Panc1 (cell line): ENCODE measurements around the gene ALOXE3. TPM values are rescaled to one million over a fixed set of nuclear protein-coding genes. Genes with fewer than 3 reads are reported as not detected.

ENCODE experiments used
- ATAC-seq: fragments of 200-7000 bp; cut with Tn5 transposase; 2 replicates; pipeline ENCODE4 v1.9.1; 2020; ENCODE audit warnings: mild to moderate bottlenecking, moderate library complexity
- BruUV-seq: library from RNA; stranded (reverse); fragments of 400-500 nt; replicated peaks from 2 replicates; lab custom pipeline; 2021; lab: Mats Ljungman, UMichigan
- CTCF ChIA-PET: fragments of 300-600 bp; sonication (Branson Sonifier 250); formaldehyde crosslinking; loops from one replicate; lab custom pipeline; 2022; ENCODE audit warnings: antibody characterized with exemption; lab: Charles Lee
- POLR2A ChIA-PET: fragments of 300-600 bp; sonication (Branson Sonifier 250); formaldehyde crosslinking; loops from one replicate; lab custom pipeline; 2022; ENCODE audit warnings: antibody characterized with exemption; lab: Charles Lee
- DNase-seq: peaks from one replicate; pipeline ENCODE4 v3.0.0-alpha.2; 2010; ENCODE audit warnings: low read depth, low spot score
- H3K27ac ChIP-seq: 2 replicates; pipeline ENCODE4 v1.5.1; 2011; ENCODE audit warnings: mild to moderate bottlenecking, low read length, inconsistent platforms
- H3K27me3 ChIP-seq: fragments of 200-500 bp; sonication (Bioruptor generic); 2 replicates; pipeline ENCODE4 v1.6.0; 2014; ENCODE audit warnings: low read length, inconsistent platforms; ENCODE audit not compliant: control insufficient read depth, insufficient read depth
- H3K36me3 ChIP-seq: fragments of 200-500 bp; sonication (Bioruptor generic); 2 replicates; pipeline ENCODE4 v1.5.1; 2014; ENCODE audit warnings: inconsistent platforms, mild to moderate bottlenecking, low read length, moderate library complexity; ENCODE audit not compliant: control insufficient read depth, insufficient read depth
- H3K4me1 ChIP-seq: 2 replicates; pipeline ENCODE4 v1.5.1; 2011; ENCODE audit warnings: inconsistent platforms, mild to moderate bottlenecking, low read length, moderate library complexity; ENCODE audit not compliant: control insufficient read depth, insufficient read depth
- H3K4me3 ChIP-seq, 2 experiments: 2 replicates each; pipeline ENCODE4 v1.5.1; 2011 to 2012; ENCODE audit warnings: low read depth in 2 of 2, low read length in 2 of 2, mild to moderate bottlenecking in 2 of 2, inconsistent platforms in 1 of 2, moderate library complexity in 1 of 2
- H3K9me3 ChIP-seq: fragments of 200-500 bp; sonication (Bioruptor generic); 2 replicates; pipeline ENCODE4 v1.5.1; 2014; ENCODE audit warnings: low read depth, mild to moderate bottlenecking, inconsistent platforms, low read length, moderate library complexity; ENCODE audit not compliant: control insufficient read depth, insufficient read depth
- POLR2AphosphoS5 ChIP-seq: IDR thresholded peaks from 2 replicates; pipeline ENCODE4 v1.6.1; 2012; ENCODE audit warnings: mild to moderate bottlenecking, low read depth, low read length, moderate library complexity
- SIN3A ChIP-seq: IDR thresholded peaks from 2 replicates; pipeline ENCODE4 v1.6.1; 2012; ENCODE audit warnings: low read depth, mild to moderate bottlenecking, low read length, moderate library complexity, borderline replicate concordance; ENCODE audit not compliant: insufficient read depth
- TCF7L2 ChIP-seq: IDR thresholded peaks from 2 replicates; pipeline ENCODE4 v1.6.1; 2011; ENCODE audit warnings: mild to moderate bottlenecking, low read depth, low read length, inconsistent platforms
- in situ Hi-C: cut with HindIII; loops from 2 replicates; pipeline ENCODE4 v1.10.0; 2016; ENCODE audit warnings: low sequenced_read_pairs, low pct_unique_long_range_greater_than_20kb
- intact Hi-C: fragments of 100-400 bp; cut with micrococcal nuclease; formaldehyde crosslinking; loops from one replicate; pipeline ENCODE4 v1.10.0; 2022; ENCODE audit not compliant: unreplicated experiment
- total RNA-seq: library from RNA; stranded (reverse); gene quantifications from one replicate; pipeline ENCODE4 v1.2.1, GENCODE V29; 2021; ENCODE audit not compliant: unreplicated experiment
- TF ChIP-seq, protein P1 (sequence below): fragments of 450-650 bp; IDR thresholded peaks from 2 replicates; pipeline ENCODE4 v1.5.1; 2017; ENCODE audit warnings: mild to moderate bottlenecking
- TF ChIP-seq, protein P2 (sequence below), 2 experiments: IDR thresholded peaks; 2 replicates each; pipeline ENCODE4 v1.6.1; 2011 to 2012; ENCODE audit warnings: low read depth in 2 of 2, control low read depth in 1 of 2, low read length in 1 of 2, mild to moderate bottlenecking in 1 of 2, moderate library complexity in 1 of 2; ENCODE audit not compliant: insufficient read depth in 1 of 2

ALOXE3 gene
- total RNA-seq, 1 experiment from 2014 or later: 0.46 TPM

DNA sequence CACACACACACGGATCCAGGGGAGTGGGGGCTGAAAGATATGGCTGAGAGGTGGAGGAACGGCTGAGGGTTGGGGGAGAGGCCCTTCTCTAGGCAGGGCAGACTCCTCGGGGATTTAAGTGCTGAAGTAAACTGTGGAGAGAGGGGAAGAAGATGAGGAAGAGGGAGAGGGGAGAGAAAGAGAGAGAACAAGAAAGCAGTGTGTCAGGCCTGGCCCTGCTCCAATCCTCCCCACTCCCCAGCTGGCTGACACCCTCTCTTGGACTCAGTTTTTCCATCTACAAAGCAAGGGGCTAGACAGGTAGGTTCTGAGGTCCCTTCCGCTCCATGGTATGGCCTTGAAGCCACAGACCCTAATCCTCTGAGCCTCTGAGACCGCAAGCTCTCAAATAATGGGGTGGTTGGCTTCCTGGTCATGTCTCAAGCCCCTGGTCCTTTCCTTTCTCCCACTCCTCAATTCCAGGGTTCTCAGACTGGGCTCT, 42.5 kb upstream of the ALOXE3 start:
- no peak for TF ChIP-seq POLR2AphosphoS5
- TF ChIP-seq, protein P1, sequence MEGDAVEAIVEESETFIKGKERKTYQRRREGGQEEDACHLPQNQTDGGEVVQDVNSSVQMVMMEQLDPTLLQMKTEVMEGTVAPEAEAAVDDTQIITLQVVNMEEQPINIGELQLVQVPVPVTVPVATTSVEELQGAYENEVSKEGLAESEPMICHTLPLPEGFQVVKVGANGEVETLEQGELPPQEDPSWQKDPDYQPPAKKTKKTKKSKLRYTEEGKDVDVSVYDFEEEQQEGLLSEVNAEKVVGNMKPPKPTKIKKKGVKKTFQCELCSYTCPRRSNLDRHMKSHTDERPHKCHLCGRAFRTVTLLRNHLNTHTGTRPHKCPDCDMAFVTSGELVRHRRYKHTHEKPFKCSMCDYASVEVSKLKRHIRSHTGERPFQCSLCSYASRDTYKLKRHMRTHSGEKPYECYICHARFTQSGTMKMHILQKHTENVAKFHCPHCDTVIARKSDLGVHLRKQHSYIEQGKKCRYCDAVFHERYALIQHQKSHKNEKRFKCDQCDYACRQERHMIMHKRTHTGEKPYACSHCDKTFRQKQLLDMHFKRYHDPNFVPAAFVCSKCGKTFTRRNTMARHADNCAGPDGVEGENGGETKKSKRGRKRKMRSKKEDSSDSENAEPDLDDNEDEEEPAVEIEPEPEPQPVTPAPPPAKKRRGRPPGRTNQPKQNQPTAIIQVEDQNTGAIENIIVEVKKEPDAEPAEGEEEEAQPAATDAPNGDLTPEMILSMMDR: no peak
- Histone ChIP-seq H3K4me3 (peak overlapping the region in 1 of 2 experiments; percentile 18; a peak in 1 of 4 replicates), H3K9me3 (no peaks in the 10 kb centered on the region), H3K27me3 (no peaks in the 10 kb centered on the region), H3K27ac (peak overlapping the region; percentile 26; the same call in 1 of the 2 replicates), H3K36me3 (no peaks in the 10 kb centered on the region; the same call in none of the 2 replicates), H3K4me1 (peaks cover 32% of the 10 kb centered on the region)
- no TSS peak for BruUV-seq
- intact Hi-C loops (no loop called here), in situ Hi-C loops (no loop called here)
- ATAC-seq (no peak), DNase-seq (no peak)
- CTCF ChIA-PET: interaction anchor here (0.5 kb wide), 1 partner anchor 39 kb away, joined by 3 read pairs; no protein-coding TSS in a partner anchor
- POLR2A ChIA-PET: no interaction called here

DNA sequence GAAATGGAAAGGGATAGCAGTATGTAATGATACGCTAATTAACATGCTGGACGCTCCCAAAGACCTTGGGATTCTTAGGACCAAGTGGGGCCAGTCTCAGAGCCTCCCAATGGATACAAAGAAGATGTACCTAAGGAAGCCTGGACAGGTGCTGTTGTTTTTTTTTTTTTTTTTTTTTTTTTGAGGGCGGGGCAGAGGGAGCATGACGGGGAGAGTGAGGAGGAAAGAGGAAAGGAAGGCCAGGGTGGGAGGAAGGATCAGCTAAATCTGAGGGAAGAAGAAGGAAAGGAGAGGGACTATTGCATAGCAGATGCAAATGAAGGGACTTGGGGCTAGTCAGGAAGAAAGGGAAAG, 41.9 kb upstream of the ALOXE3 start:
- POLR2A ChIA-PET: no interaction called here
- in situ Hi-C loops (no loop called here), intact Hi-C loops (no loop called here)
- no peak for ATAC-seq
- TF ChIP-seq SIN3A (no peak), POLR2AphosphoS5 (no peak), TCF7L2 (no peak)
- TF ChIP-seq, protein P2, sequence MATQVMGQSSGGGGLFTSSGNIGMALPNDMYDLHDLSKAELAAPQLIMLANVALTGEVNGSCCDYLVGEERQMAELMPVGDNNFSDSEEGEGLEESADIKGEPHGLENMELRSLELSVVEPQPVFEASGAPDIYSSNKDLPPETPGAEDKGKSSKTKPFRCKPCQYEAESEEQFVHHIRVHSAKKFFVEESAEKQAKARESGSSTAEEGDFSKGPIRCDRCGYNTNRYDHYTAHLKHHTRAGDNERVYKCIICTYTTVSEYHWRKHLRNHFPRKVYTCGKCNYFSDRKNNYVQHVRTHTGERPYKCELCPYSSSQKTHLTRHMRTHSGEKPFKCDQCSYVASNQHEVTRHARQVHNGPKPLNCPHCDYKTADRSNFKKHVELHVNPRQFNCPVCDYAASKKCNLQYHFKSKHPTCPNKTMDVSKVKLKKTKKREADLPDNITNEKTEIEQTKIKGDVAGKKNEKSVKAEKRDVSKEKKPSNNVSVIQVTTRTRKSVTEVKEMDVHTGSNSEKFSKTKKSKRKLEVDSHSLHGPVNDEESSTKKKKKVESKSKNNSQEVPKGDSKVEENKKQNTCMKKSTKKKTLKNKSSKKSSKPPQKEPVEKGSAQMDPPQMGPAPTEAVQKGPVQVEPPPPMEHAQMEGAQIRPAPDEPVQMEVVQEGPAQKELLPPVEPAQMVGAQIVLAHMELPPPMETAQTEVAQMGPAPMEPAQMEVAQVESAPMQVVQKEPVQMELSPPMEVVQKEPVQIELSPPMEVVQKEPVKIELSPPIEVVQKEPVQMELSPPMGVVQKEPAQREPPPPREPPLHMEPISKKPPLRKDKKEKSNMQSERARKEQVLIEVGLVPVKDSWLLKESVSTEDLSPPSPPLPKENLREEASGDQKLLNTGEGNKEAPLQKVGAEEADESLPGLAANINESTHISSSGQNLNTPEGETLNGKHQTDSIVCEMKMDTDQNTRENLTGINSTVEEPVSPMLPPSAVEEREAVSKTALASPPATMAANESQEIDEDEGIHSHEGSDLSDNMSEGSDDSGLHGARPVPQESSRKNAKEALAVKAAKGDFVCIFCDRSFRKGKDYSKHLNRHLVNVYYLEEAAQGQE (IDR thresholded peaks at IDR 0.05; ENCODE audit: insufficient read depth in 1 of 2, low read depth in 2 of 2, low read length in 1 of 2): no peak
- TF ChIP-seq, protein P1: no peak
- no TSS peak for BruUV-seq
- peaks cover 32% of the 10 kb centered on the region for H3K4me1 ChIP-seq
- no peak overlapping the region for H3K4me3 ChIP-seq
- H3K9me3 ChIP-seq: no peaks in the 10 kb centered on the region
- H3K27me3 ChIP-seq: no peaks in the 10 kb centered on the region
- no peaks in the 10 kb centered on the region; the same call in none of the 2 replicates for H3K36me3 ChIP-seq
- DNase-seq: no peak
- CTCF ChIA-PET: no interaction called here
- peak overlapping the region; percentile 26; the same call in 1 of the 2 replicates for H3K27ac ChIP-seq
